Sigmoid colon (tissue), 7 donors: ENCODE results near the gene MRPL1. TPM values are rescaled to one million over a fixed set of nuclear protein-coding genes. Genes with fewer than 3 reads are reported as not detected.

Source experiments
- DNase-seq: peaks from one replicate; pipeline ENCODE4 v3.0.0-alpha.2; 2019
- H3K27ac ChIP-seq, 4 donors: fragments of 200-600 bp; sonication (generic); one replicate each; pipeline ENCODE4 v1.5.1; 2016 to 2019; ENCODE audit warnings: mild to moderate bottlenecking in 1 of 4
- H3K27me3 ChIP-seq, 3 donors: fragments of 200-600 bp; sonication (generic); one replicate each; pipeline ENCODE4 v1.5.1; 2019; ENCODE audit warnings: mild to moderate bottlenecking in 1 of 3
- H3K36me3 ChIP-seq, 4 donors: fragments of 200-600 bp; sonication (generic); one replicate each; pipeline ENCODE4 v1.5.1; 2016 to 2019
- H3K4me1 ChIP-seq, 4 donors: fragments of 200-600 bp; sonication (generic); one replicate each; pipeline ENCODE4 v1.5.1; 2017 to 2019
- H3K4me3 ChIP-seq, 4 donors: fragments of 200-600 bp; sonication (generic); one replicate each; pipeline ENCODE4 v1.5.1; 2017 to 2019; ENCODE audit warnings: mild to moderate bottlenecking in 2 of 4, moderate library complexity in 1 of 4
- H3K9me3 ChIP-seq, 4 donors: fragments of 200-600 bp in 3 of 4; sonication (generic) in 3 of 4; one replicate each; pipeline versions ENCODE4 v1.5.1 to v1.6.1; 2013 to 2019
- CTCF ChIP-seq, 4 experiments: fragments of 450-650 bp in 3 of 4; fragments of 200-600 bp in 1 of 4; IDR thresholded peaks; one replicate each; pipeline ENCODE4 v1.5.1; 2016 to 2019; ENCODE audit warnings: antibody characterized with exemption in 4 of 4, mild to moderate bottlenecking in 3 of 4, moderate library complexity in 2 of 4
- EP300 ChIP-seq, 4 donors: sonication (generic); formaldehyde crosslinking; IDR thresholded peaks; one replicate each; pipeline ENCODE4 v1.6.1; 2017; ENCODE audit warnings: antibody characterized with exemption in 4 of 4
- POLR2A ChIP-seq, 2 donors: fragments of 450-650 bp; IDR thresholded peaks; one replicate each; pipeline ENCODE4 v1.6.1; 2016; ENCODE audit warnings: antibody characterized with exemption in 2 of 2, mild to moderate bottlenecking in 2 of 2, moderate library complexity in 2 of 2
- POLR2AphosphoS5 ChIP-seq, 4 donors: sonication (generic); formaldehyde crosslinking; IDR thresholded peaks; one replicate each; pipeline ENCODE4 v1.6.1; 2017; ENCODE audit warnings: antibody characterized with exemption in 4 of 4
- WGBS, 2 donors: extraction: QIAGEN DNeasy Blood & Tissue Kit; methylation state at CpG; one replicate each; pipeline ENCODE4 v1.1.7; 2013; 5-methylcytosine and 5-hydroxymethylcytosine counted together
- intact Hi-C: fragments of 100-400 bp; cut with DNase I; formaldehyde crosslinking; loops from one replicate; pipeline ENCODE4 v1.15.1; 2023
- polyA plus RNA-seq, 3 donors: library from polyadenylated mRNA; stranded (reverse); fragments of 200-250 nt; gene quantifications; one replicate each; pipeline ENCODE4 v1.2.3, GENCODE V29; 2013
- small RNA-seq, 3 donors: library from RNA; depleted of rRNA; stranded (forward); fragments of <200 nt; gene quantifications; one replicate each; pipeline ENCODE3, GENCODE V24; 2016
- total RNA-seq, 4 donors: library from RNA; depleted of rRNA; stranded (reverse); fragments of >200 nt; gene quantifications; one replicate each; pipeline ENCODE4 v1.1.0, GENCODE V29; 2016
- donor health status: healthy with polysubstance abuse.
- donor health status: Bipolar disorder and iron deficiency.
- donor health status: healthy.

Gene MRPL1
- total and polyA plus RNA-seq, 7 donors = 23.2 to 52.9 (median 30.0) TPM

GRCh38 chr4:78001531-78001930 is 138.9 kb downstream of the MRPL1 start:
- Histone ChIP-seq H3K36me3 (no peaks in the 10 kb centered on the region), H3K27ac (no peak overlapping the region), H3K4me3 (no peak overlapping the region), H3K4me1 (no peaks in the 10 kb centered on the region), H3K9me3 (no peaks in the 10 kb centered on the region), H3K27me3 (no peaks in the 10 kb centered on the region)
- WGBS, 2 donors = 38 to 50% methylated on average over 1 of the region's 1 CpG
- DNase-seq = no peak
- no peak for TF ChIP-seq POLR2AphosphoS5 (IDR thresholded peaks at IDR 0.05)
- no peak for TF ChIP-seq CTCF (IDR thresholded peaks at IDR 0.05)
- TF ChIP-seq POLR2A (IDR thresholded peaks at IDR 0.05) = no peak
- no peak for TF ChIP-seq EP300 (IDR thresholded peaks at IDR 0.05)
- intact Hi-C loops = no loop called here

DNA sequence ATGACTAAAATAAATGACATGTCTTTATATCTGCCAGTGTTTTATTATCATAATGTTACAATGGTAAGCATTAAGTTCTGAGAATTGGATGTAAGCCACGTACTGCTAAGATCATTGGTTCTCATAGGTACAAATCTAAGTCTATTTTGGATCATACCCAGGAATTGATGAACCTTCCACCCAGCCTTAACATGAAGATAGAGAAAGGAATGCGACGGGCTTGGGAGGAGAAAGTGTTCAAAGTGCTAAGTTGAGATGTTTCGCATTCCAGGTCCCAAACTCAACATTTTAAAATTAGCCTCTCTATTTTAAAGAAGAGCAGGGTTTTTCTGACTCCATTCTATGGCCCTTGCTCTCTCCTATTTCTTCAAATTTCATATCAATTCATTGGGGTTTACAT is 139.6 kb downstream of the MRPL1 start:
- Histone ChIP-seq H3K36me3 (no peaks in the 10 kb centered on the region), H3K4me1 (no peaks in the 10 kb centered on the region), H3K27me3 (no peaks in the 10 kb centered on the region), H3K9me3 (no peaks in the 10 kb centered on the region), H3K27ac (no peak overlapping the region), H3K4me3 (no peak overlapping the region)
- WGBS, 2 donors = 81 to 90% methylated on average over 4 of the region's 4 CpGs
- intact Hi-C loops = no loop called here
- no peak for DNase-seq
- TF ChIP-seq POLR2AphosphoS5 (IDR thresholded peaks at IDR 0.05) (no peak), POLR2A (IDR thresholded peaks at IDR 0.05) (no peak), CTCF (IDR thresholded peaks at IDR 0.05) (no peak), EP300 (IDR thresholded peaks at IDR 0.05) (no peak)

Small RNA genes within 50 kb of the gene (small RNA-seq; reads per million reads assigned to genes)
- gene AC112225.1 = 0 reads per million in 3 donors

Other genes with a start within 250 kb of the MRPL1 start
- gene CNOT6L, start 43.5 kb upstream of the MRPL1 start, total RNA-seq = 10 to 100 TPM; 17.5 to 21.6 (median 19.2) TPM
- gene CNOT6L, start 43.5 kb upstream of the MRPL1 start, polyA plus RNA-seq = 10 to 100 TPM in 2 of 3 donors, 1 to 10 TPM in 1; 4.2 to 13.7 (median 10.6) TPM
- 10 to 100 TPM in 2 of 4 donors, 1 to 10 TPM in 2; 5.4 to 22.4 (median 12.9) TPM for gene FRAS1, start 194.5 kb downstream of the MRPL1 start, total RNA-seq
- under 1 TPM in 2 of 3 donors, not detected in 1; under 0.01 to 0.58 TPM for gene FRAS1, start 194.5 kb downstream of the MRPL1 start, polyA plus RNA-seq